Measurements from ENCODE around the gene CA12.
A peak's percentile ranks its signal among the peaks of the same experiment; 100 is the strongest.

The CA12 gene

GRCh38 chr15:63299943-63300575 lies 81.6 kb downstream of the CA12 start:
- no peak for DNase-seq
- H3K4me1 Mint-ChIP-seq = peaks cover 23% of the 10 kb centered on the region
- H3K27me3 Mint-ChIP-seq = no peaks in the 10 kb centered on the region
- no peak for ATAC-seq
- H3K9me3 Mint-ChIP-seq = no peaks in the 10 kb centered on the region
- H3K27ac Mint-ChIP-seq = peak overlapping the region in 1 of 2 donors; percentile 49
- no peak overlapping the region for H3K4me3 Mint-ChIP-seq

- Mint-ChIP-seq H3K27me3 (no peaks in the 10 kb centered on the region), H3K27ac (peak overlapping the region in 1 of 2 donors; percentile 22), H3K4me3 (no peak overlapping the region), H3K9me3 (no peaks in the 10 kb centered on the region), H3K4me1 (peaks cover 20% of the 10 kb centered on the region)
- DNase-seq (no peak), ATAC-seq (no peak)
These were observed 85.5 kb downstream of the CA12 start for GRCh38 chr15:63296195-63296594.

- no peak for ATAC-seq
- no peaks in the 10 kb centered on the region for H3K9me3 Mint-ChIP-seq
- no peak for DNase-seq
- no peaks in the 10 kb centered on the region for H3K27me3 Mint-ChIP-seq
- no peak overlapping the region for H3K4me3 Mint-ChIP-seq
- peaks cover 15% of the 10 kb centered on the region for H3K4me1 Mint-ChIP-seq
- H3K27ac Mint-ChIP-seq = peak overlapping the region in 1 of 2 donors; percentile 39
These were observed 86.3 kb downstream of the CA12 start for GRCh38 chr15:63295341-63295740.

DNA sequence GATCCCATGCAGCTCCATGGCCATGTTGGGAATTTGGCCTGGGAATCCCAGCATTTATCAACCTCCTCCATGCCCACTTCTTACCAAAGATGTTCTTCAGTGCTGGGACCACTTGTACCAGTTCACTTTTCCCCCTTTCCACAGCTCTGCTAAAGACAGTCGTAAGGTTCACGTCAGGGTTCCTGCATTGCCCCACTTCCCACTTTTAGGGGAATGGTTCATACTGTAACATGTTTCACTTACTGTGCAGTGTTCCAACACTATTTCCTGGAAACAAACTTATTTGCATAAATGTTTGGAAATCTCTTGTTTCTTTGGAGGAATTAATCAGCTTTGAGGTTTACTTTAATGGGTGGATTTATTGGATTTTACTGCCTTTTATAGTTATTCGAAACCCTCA lies 87.3 kb downstream of the CA12 start:
- ATAC-seq (no peak), DNase-seq (no peak)
- Mint-ChIP-seq H3K27me3 (no peaks in the 10 kb centered on the region), H3K4me1 (peaks cover 15% of the 10 kb centered on the region), H3K27ac (no peak overlapping the region), H3K9me3 (no peaks in the 10 kb centered on the region), H3K4me3 (no peak overlapping the region)

DNA sequence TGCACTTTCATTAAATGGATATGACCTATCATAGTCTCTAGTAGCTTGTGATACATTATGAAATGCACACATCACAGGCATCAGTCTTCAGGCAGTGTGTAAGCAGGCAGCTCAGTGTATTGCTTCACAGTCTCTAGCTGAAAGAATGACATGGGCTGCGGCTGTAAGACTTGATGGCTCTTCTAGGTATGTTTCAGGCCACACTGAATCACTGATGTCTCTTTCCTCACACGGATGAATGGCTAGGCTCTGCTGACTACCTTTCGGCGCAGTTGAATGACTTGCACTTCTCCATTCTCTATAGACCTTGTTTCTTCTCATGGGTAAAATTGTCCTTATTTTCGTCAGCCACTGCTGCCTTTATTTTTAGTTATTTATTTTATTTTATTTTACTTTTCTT lies 88.9 kb downstream of the CA12 start:
- Mint-ChIP-seq H3K27ac (no peak overlapping the region), H3K4me3 (no peak overlapping the region), H3K27me3 (no peaks in the 10 kb centered on the region), H3K9me3 (no peaks in the 10 kb centered on the region), H3K4me1 (peaks cover 21% of the 10 kb centered on the region)
- no peak for ATAC-seq
- DNase-seq = no peak

DNA sequence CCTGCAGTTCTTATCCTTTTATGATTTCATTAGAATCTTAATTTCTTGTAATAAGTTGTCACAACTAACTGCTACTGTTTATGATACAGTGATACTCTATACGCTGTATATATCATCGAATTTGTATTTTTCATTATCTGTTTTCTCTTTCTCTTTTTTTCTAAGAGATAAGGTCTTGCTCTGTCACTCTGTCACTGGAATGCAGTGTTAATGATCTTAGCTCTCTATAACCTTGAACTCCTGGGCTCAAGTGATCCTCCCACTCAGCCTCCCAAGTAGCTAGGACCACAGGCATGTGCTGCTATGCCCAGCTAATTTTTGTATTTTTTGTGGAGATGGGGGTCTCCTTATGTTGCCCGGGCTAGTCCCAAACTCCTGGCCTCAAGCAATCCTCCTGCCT lies 89.4 kb downstream of the CA12 start:
- H3K4me3 Mint-ChIP-seq = no peak overlapping the region
- no peak for DNase-seq
- no peaks in the 10 kb centered on the region for H3K9me3 Mint-ChIP-seq
- H3K4me1 Mint-ChIP-seq = peaks cover 21% of the 10 kb centered on the region
- ATAC-seq = no peak
- H3K27ac Mint-ChIP-seq = peak overlapping the region in 1 of 2 donors; percentile 21
- H3K27me3 Mint-ChIP-seq = no peaks in the 10 kb centered on the region

GRCh38 chr15:63291507-63291906 lies 90.1 kb downstream of the CA12 start:
- ATAC-seq (no peak), DNase-seq (no peak)
- H3K9me3 Mint-ChIP-seq = no peaks in the 10 kb centered on the region
- no peaks in the 10 kb centered on the region for H3K27me3 Mint-ChIP-seq
- H3K4me1 Mint-ChIP-seq = peaks cover 20% of the 10 kb centered on the region
- H3K4me3 Mint-ChIP-seq = no peak overlapping the region
- H3K27ac Mint-ChIP-seq = no peak overlapping the region

GRCh38 chr15:63288778-63289378 lies 92.8 kb downstream of the CA12 start:
- H3K4me3 Mint-ChIP-seq = no peak overlapping the region
- H3K27ac Mint-ChIP-seq = no peak overlapping the region
- H3K9me3 Mint-ChIP-seq = no peaks in the 10 kb centered on the region
- peaks cover 6% of the 10 kb centered on the region for H3K4me1 Mint-ChIP-seq
- DNase-seq = no peak
- H3K27me3 Mint-ChIP-seq = no peaks in the 10 kb centered on the region
- no peak for ATAC-seq

- no peaks in the 10 kb centered on the region for H3K9me3 Mint-ChIP-seq
- H3K27me3 Mint-ChIP-seq = no peaks in the 10 kb centered on the region
- DNase-seq = no peak
- no peak for ATAC-seq
- H3K4me3 Mint-ChIP-seq = no peak overlapping the region
- peaks cover 11% of the 10 kb centered on the region for H3K4me1 Mint-ChIP-seq
- no peak overlapping the region for H3K27ac Mint-ChIP-seq
These were observed 93.3 kb downstream of the CA12 start for GRCh38 chr15:63288342-63288741.

GRCh38 chr15:63287109-63287508 lies 94.5 kb downstream of the CA12 start:
- DNase-seq (no peak), ATAC-seq (no peak)
- Mint-ChIP-seq H3K4me1 (peaks cover 14% of the 10 kb centered on the region), H3K27ac (peak overlapping the region in 1 of 2 donors; percentile 7), H3K9me3 (no peaks in the 10 kb centered on the region), H3K4me3 (no peak overlapping the region), H3K27me3 (no peaks in the 10 kb centered on the region)

- ATAC-seq (no peak), DNase-seq (no peak)
- H3K4me3 Mint-ChIP-seq = no peak overlapping the region
- H3K4me1 Mint-ChIP-seq = peaks cover 14% of the 10 kb centered on the region
- no peak overlapping the region for H3K27ac Mint-ChIP-seq
- no peaks in the 10 kb centered on the region for H3K9me3 Mint-ChIP-seq
- no peaks in the 10 kb centered on the region for H3K27me3 Mint-ChIP-seq
These were observed 97.3 kb downstream of the CA12 start for GRCh38 chr15:63284335-63284734.

GRCh38 chr15:63283126-63283525 lies 98.5 kb downstream of the CA12 start:
- H3K9me3 Mint-ChIP-seq = no peaks in the 10 kb centered on the region
- H3K4me3 Mint-ChIP-seq = no peak overlapping the region
- no peak overlapping the region for H3K27ac Mint-ChIP-seq
- H3K4me1 Mint-ChIP-seq = peaks cover 11% of the 10 kb centered on the region
- no peaks in the 10 kb centered on the region for H3K27me3 Mint-ChIP-seq
- DNase-seq (no peak), ATAC-seq (no peak)

DNA sequence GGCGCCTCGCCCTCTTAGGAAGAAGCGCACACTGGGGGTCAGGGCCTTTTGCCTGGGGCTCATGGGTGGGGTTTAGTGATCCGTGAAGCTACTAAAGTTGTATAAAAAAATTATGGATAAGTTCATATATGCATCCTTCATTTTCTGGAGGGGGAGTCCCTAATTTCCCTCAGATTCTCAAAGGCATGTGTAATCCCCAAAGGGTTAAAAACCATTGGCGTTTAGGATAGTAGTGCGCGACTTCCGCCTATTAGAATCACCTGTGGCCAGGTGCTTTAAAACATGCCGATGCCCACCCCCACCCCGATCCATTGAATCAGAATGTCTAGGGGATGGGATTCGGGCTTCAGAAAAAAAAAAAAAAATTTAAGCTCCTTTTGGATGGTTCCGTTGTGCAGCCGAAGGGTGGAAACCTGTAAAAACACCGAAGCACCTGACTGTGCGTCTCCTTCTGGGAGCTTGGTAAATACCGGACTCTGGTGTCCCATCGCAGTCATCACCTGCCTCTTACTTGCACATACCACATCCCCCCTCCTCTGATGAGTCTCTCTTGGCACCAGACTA lies 103.7 kb downstream of the CA12 start:
- H3K27ac Mint-ChIP-seq = peak overlapping the region; percentile 79 to 81
- peak overlapping the region; percentile 80 to 87 for H3K4me3 Mint-ChIP-seq
- H3K27me3 Mint-ChIP-seq = no peaks in the 10 kb centered on the region
- no peaks in the 10 kb centered on the region for H3K9me3 Mint-ChIP-seq
- DNase-seq (no peak), ATAC-seq (peak; percentile 6)
- H3K4me1 Mint-ChIP-seq = peaks cover 37% of the 10 kb centered on the region

GRCh38 chr15:63277038-63277892 lies 104.4 kb downstream of the CA12 start, which contains the start of gene APH1B:
Gene APH1B, plus strand, starts transcription at chr15:63277605. Its CDS starts 19 bp downstream, at chr15:63277624.
- Mint-ChIP-seq H3K27ac (peak within 1 kb of the TSS; percentile 93), H3K4me1 (peaks cover 37% of the 10 kb centered on the region), H3K4me3 (peak within 1 kb of the TSS; percentile 91 to 92), H3K9me3 (no peaks in the 10 kb centered on the region), H3K27me3 (no peaks in the 10 kb centered on the region)
- peak; percentile 78 to 79 for DNase-seq
- peak; percentile 86 for ATAC-seq

DNA sequence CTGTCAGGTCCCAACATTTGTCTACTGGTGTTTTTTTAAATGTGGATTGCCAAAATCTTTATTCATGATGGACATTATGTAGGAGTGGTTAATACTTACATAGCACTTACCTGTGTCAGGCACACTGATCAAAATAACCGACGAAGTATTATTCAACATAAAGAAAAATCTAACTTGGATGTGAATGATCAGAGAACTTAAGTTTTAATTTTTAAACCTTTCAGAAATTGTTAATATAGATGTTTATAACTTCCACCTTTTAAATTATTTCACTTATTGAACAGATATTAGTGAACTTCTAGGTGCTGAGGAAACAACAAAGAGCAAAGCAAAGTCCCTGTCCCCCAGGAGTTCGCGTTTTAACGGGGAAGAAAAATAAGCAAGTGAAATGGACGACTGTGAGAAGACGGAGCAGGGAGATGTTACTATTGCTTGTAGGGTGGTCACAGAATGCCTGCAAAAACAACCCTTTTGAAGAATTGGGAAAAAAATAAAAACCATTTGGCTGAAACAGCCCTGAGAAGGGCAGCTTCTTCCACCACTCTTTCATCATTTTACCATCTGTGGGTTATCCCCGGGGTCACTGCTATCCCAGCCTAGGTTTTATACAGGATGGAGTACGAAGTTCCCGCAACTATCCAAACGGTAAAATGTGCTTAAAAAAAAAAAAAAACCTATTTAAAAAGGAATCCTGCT lies 105.2 kb downstream of the CA12 start:
- H3K27ac Mint-ChIP-seq = peak overlapping the region; percentile 93
- H3K27me3 Mint-ChIP-seq = no peaks in the 10 kb centered on the region
- ATAC-seq = peak; percentile 11
- H3K4me3 Mint-ChIP-seq = peak overlapping the region; percentile 91 to 92
- no peak for DNase-seq
- H3K9me3 Mint-ChIP-seq = no peaks in the 10 kb centered on the region
- peaks cover 37% of the 10 kb centered on the region for H3K4me1 Mint-ChIP-seq
